HG02840 (cell line): ENCODE results near the gene SEMA6D.

Experiments
- ATAC-seq: cut with Tn5 transposase; IDR thresholded peaks from one replicate; pipeline ENCODE4 v1.9.1; 2021; ENCODE audit warnings: mild to moderate bottlenecking, moderate library complexity, moderate number of reproducible peaks; ENCODE audit not compliant: unreplicated experiment, low FRiP score

SEMA6D gene

DNA sequence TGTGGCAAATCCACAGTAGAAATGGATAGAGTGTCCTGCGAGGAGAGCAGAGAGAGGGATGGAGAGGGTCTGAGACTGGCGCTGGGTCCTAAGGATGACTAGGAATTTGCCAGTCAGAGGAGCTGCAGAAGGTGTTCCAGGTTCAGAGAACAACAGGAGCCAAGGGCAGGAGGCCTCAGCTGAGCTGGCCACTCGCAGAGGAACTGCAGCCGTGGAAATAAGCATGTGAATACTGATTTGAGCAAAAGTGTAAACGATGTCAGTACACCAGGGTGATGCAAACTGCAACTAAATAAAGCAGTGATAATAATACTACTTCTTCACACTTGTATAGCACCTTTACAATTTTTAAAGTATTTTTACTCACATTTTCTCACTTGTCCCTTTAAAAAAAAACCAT is 24.6 kb downstream of the SEMA6D start:
- ATAC-seq = no peak

DNA sequence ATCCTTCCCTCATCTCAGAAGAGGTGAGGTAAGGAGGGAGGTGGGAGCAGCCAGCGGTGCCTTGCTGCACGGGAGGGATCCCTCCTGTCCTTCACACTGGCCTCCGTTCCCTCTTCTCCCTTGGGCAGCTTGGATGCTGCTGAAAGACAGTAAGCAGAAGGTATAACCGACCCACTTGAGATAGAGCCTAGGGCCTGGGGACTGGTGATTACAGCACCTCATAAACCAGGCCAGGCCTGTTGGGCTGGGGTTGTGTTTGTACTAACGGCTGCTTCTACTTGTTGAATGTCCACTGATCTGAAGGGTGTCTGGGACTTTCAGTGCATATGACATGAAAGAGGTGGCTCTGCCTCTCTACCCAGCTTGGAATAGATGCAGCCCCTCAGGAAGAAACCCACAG is 25.0 kb downstream of the SEMA6D start:
- no peak for ATAC-seq

- no peak for ATAC-seq
Observed at GRCh38 chr15:47742742-47743141, 25.4 kb downstream of the SEMA6D start.

DNA sequence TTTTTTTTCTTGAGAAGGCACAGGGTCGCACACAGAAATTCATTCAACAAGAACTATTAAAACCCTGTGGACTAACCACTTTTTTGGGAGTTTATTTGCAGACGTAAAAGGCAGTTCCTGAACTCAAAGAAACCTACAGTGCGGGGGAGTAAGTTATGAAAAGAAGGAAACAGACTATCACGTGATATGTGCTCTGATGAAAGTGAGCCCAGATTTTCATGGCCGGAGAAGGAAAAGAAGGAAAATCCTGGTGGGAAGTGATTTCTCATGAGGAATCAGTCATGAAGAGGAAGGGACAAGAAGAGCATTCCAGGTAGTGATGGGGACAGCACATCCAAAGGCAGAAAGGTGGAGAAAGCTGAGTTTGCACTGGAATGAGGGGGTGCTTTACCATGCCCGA is 26.1 kb downstream of the SEMA6D start:
- no peak for ATAC-seq

GRCh38 chr15:47743886-47744285 is 26.6 kb downstream of the SEMA6D start:
- ATAC-seq = no peak

- no peak for ATAC-seq
Observed at GRCh38 chr15:47744496-47744895, 27.2 kb downstream of the SEMA6D start.

DNA sequence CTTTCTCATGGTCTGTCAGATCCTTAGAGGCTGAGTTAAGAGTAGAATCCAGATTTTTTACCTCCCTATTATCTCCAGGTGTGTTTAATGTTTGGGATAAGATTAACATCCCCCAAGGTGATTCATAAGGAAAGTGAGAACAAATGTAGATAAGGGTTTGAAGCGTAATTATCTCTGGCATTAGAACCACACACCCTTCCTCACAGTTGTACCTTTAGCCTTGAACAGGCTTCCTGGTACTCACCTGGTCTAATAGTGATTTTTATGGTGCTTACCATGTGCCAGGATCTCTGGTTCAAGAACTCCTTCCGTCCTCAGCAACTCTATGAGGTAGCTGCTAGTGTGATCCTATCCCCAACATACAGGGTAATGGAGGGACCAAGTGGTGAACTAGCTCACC is 27.7 kb downstream of the SEMA6D start:
- ATAC-seq = no peak

DNA sequence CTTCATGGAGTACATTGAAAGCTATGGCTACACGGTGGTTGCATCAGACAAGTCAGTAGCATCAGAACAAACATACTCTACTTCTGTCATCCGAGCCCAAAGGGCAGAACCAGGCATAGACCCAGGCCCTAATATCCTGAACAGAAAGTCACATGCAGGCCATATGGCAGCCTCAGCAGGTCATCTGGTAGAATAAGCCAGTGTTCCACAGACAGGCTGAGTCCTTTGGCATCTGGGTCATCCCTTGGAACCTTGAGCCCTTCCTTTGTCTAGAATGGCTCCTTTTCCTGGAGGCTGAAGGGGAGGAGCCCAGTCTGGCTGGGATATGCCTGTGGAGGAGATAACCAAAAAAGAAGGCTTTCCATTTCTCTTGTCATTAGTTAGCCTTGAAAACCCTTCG is 29.2 kb downstream of the SEMA6D start:
- ATAC-seq = no peak

DNA sequence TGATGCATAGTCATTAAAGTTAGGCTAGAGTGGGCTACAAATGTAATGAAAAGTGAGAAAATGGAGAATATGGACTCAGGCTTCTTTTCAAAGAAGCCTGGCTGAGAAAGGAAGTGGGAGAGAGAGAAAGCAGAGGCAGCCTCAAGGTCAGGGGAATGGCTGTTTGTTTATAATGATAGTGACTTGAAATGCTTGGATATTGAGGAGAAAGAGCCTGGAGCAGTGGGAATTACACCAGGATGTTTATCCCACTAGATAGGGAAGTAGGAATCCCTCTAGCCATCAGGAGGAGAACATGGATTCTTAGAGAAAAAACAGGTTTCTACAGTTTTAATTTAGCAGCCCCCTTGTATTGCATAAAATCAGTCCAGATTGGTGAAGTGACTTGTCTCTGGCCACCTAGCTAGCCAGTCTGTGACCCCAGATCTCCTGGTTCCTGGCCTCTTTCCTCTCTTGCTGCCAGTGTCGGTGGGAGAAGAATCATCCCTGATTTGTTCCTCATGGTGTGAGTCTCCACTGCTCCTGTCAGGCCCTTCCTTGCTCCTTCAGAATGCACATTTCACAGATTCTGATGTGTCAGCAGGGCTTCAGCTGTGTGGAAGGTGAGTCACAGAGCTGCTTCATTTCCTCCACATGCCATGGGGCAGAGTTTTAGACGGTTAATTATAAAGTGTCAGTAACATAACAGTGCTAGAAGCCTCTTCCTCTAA is 32.9 kb downstream of the SEMA6D start:
- no peak for ATAC-seq

GRCh38 chr15:47750740-47751262 is 33.5 kb downstream of the SEMA6D start:
- no peak for ATAC-seq

DNA sequence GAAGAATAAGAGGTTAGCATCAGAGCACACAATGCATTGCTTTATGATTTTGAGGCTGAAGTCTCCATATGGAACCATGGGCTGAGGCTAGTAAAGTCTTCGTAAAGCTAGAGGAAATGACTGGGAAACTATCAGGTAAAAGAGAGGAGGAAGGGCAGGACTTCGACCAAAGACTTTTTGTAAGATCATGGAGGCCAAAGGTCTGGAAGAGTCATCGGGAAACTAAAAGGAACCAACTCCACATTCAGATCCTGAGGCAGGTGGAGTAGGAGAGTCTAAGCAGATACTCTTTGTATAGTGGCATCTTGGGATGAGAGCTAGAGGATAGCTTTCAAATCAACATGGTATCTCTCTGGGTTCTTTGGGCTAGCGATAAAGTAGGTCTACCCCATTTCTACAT is 36.3 kb downstream of the SEMA6D start:
- no peak for ATAC-seq

- no peak for ATAC-seq
Observed at GRCh38 chr15:47754312-47754711, 37.0 kb downstream of the SEMA6D start.

DNA sequence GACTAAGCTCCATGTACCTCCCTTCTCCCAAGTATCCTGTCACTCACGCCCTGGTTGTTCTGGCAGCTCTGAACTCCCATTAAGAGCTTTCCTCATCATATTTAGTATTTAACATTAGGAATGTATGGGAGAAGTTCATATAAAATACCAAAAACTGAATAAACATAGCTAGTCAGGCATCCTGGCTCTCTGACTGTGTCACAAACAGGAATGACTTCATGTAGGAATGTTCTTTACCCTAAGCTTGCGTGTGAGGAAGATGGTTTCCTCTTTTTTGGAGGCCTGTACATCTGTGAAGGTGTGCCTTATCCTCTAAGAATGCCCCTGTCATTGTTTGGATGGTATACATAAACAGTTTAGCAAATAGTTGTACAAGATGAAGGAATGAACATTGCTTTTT is 38.6 kb downstream of the SEMA6D start:
- no peak for ATAC-seq

GRCh38 chr15:47756872-47757271 is 39.6 kb downstream of the SEMA6D start:
- ATAC-seq = no peak

- ATAC-seq = no peak
Observed at GRCh38 chr15:47757331-47757730, 40.0 kb downstream of the SEMA6D start.

GRCh38 chr15:47762621-47763020 is 45.3 kb downstream of the SEMA6D start:
- ATAC-seq = no peak

DNA sequence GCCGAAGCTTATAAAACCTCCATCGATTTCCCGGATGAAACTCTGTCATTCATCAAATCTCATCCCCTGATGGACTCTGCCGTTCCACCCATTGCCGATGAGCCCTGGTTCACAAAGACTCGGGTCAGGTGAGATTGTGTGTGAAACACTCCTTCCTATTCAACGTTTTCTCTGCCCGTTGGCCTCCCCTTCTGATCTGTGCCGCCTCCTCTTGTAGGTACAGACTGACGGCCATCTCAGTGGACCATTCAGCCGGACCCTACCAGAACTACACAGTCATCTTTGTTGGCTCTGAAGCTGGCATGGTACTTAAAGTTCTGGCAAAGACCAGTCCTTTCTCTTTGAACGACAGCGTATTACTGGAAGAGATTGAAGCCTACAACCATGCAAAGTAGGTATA is 47.4 kb downstream of the SEMA6D start:
- ATAC-seq = no peak

GRCh38 chr15:47766406-47766805 is 49.1 kb downstream of the SEMA6D start:
- ATAC-seq = no peak

DNA sequence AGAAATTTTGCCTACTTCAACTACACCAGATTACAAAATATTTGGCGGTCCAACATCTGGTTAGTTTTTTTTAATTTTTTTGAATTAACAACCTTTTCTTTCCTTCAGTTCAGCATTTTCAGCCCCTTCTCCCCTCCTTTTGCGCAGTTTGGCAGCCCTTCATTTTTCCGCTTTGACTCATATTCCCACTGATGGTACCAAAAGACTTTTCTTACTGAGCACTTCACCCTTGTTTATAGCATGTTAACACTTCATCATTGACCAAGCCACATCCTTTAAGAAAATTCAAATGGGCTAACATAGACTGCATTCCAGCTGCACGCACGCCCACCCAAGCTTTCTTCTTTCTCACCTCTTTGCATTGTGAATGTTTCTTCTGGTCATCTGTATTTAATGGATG is 49.7 kb downstream of the SEMA6D start:
- no peak for ATAC-seq

GRCh38 chr15:47768735-47769134 is 51.4 kb downstream of the SEMA6D start:
- ATAC-seq = no peak

DNA sequence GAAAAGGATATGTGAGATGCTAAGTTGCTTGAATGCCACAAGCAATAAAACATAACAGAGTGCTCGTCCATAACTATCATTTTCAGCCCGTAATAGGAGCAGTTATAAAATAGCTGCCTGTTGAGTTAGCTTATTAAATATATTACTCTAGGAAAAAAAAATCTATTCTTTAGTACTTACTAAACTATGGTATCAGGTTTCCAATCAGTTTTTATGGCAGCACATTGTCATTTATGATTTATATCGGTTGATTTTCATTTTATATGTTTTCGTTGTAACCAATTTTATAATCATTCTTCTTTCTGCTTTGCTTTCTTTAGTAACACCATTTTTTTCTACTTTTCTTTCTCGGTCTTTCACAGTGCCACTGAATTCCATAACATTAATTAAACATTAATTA is 51.9 kb downstream of the SEMA6D start:
- ATAC-seq = no peak

- no peak for ATAC-seq
Observed at GRCh38 chr15:47773143-47773542, 55.8 kb downstream of the SEMA6D start.
